Muscle layer of colon (tissue), 2 donors: ENCODE measurements around the gene RHOV.

Experiments
- H3K27ac ChIP-seq: one replicate; pipeline ENCODE4 v1.7.0; 2013; ENCODE audit warnings: low read depth, mild to moderate bottlenecking, low read length, moderate library complexity
- H3K27me3 ChIP-seq, 2 donors: one replicate each; pipeline ENCODE4 v1.7.0; 2013; ENCODE audit warnings: low read length in 2 of 2, mild to moderate bottlenecking in 2 of 2; ENCODE audit not compliant: insufficient read depth in 2 of 2, control insufficient read depth in 1 of 2
- H3K36me3 ChIP-seq: one replicate; pipeline ENCODE4 v1.7.0; 2013; ENCODE audit warnings: mild to moderate bottlenecking, low read length; ENCODE audit not compliant: insufficient read depth
- H3K4me1 ChIP-seq: one replicate; pipeline ENCODE4 v1.7.0; 2013; ENCODE audit warnings: mild to moderate bottlenecking, low read length; ENCODE audit not compliant: insufficient read depth
- H3K4me3 ChIP-seq, 2 donors: one replicate each; pipeline ENCODE4 v1.7.0; 2013; ENCODE audit warnings: low read length in 2 of 2, low read depth in 1 of 2, mild to moderate bottlenecking in 1 of 2, moderate library complexity in 1 of 2
- H3K9ac ChIP-seq: one replicate; pipeline ENCODE4 v1.7.0; 2013; ENCODE audit warnings: low read length
- H3K9me3 ChIP-seq: one replicate; pipeline ENCODE4 v1.7.0; 2013; ENCODE audit warnings: mild to moderate bottlenecking, low read length
- donor health status: abdominal sarcoma.
- donor health status: Adenocarcinoma of cecum.

RHOV gene

DNA sequence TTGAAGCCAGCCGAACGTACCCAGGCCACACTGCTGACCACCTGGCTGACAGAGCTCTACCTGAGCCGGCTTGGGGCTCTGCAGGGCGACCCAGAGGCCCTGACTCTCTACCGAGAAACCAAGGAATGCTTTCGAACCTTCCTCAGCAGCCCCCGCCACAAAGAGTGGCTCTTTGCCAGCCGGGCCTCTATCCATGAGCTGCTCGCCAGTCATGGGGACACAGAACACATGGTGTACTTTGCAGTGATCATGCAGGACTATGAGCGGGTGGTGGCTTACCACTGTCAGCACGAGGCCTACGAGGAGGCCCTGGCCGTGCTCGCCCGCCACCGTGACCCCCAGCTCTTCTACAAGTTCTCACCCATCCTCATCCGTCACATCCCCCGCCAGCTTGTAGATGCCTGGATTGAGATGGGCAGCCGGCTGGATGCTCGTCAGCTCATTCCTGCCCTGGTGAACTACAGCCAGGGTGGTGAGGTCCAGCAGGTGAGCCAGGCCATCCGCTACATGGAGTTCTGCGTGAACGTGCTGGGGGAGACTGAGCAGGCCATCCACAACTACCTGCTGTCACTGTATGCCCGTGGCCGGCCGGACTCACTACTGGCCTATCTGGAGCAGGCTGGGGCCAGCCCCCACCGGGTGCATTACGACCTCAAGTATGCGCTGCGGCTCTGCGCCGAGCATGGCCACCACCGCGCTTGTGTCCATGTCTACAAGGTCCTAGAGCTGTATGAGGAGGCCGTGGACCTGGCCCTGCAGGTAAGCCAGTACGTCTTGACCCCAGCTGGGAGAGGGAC is 26.4 kb upstream of the RHOV start:
- Histone ChIP-seq H3K9me3 (no peaks in the 10 kb centered on the region), H3K4me3 (no peak overlapping the region), H3K36me3 (peaks cover 44% of the 10 kb centered on the region), H3K9ac (no peak overlapping the region), H3K27ac (no peak overlapping the region), H3K27me3 (no peaks in the 10 kb centered on the region), H3K4me1 (peaks cover 13% of the 10 kb centered on the region)

GRCh38 chr15:40899536-40900207 is 25.6 kb upstream of the RHOV start:
- Histone ChIP-seq H3K4me3 (no peak overlapping the region), H3K27ac (no peak overlapping the region), H3K27me3 (no peaks in the 10 kb centered on the region), H3K36me3 (peaks cover 44% of the 10 kb centered on the region), H3K9ac (no peak overlapping the region), H3K4me1 (peaks cover 14% of the 10 kb centered on the region), H3K9me3 (no peaks in the 10 kb centered on the region)

DNA sequence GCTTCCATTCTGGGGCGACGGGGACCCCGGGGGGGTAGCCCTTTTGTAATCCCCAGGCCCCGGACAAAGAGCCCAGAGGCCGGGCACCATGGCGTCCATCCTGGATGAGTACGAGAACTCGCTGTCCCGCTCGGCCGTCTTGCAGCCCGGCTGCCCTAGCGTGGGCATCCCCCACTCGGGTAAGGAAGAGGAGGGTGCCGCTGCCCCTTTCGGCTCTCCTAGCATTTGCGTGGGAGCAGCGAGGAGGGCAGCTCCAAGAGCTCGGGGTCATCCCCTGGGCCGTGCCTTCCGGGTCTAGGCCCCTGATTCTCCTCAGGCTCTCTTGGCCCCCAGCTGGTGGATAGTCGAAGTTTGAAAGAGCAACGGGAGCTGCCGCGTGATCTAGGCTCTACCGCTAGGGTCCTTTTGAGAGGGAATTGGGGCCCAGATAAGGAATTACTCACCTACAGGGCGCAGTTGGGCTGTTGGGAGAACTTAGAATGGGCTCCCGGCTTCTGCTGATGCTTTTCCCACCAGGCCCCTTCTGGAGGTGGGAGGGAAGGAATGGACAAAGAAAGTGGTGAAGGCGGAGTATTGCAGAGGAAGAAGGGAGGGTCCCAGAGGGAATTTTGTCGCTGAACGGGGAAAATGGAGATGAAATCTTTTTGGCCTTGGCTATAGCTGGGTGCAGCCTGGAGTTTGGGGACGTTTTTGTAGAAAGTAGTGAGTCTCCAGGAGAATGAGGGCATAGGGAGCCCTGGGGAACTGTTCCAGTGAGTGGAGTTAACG is 20.8 kb upstream of the RHOV start:
- Histone ChIP-seq H3K36me3 (peaks cover 16% of the 10 kb centered on the region), H3K27me3 (no peaks in the 10 kb centered on the region), H3K27ac (peak overlapping the region; percentile 91), H3K9ac (peak overlapping the region; percentile 55), H3K4me3 (peak overlapping the region; percentile 87 to 88), H3K4me1 (peaks cover 20% of the 10 kb centered on the region), H3K9me3 (no peaks in the 10 kb centered on the region)

DNA sequence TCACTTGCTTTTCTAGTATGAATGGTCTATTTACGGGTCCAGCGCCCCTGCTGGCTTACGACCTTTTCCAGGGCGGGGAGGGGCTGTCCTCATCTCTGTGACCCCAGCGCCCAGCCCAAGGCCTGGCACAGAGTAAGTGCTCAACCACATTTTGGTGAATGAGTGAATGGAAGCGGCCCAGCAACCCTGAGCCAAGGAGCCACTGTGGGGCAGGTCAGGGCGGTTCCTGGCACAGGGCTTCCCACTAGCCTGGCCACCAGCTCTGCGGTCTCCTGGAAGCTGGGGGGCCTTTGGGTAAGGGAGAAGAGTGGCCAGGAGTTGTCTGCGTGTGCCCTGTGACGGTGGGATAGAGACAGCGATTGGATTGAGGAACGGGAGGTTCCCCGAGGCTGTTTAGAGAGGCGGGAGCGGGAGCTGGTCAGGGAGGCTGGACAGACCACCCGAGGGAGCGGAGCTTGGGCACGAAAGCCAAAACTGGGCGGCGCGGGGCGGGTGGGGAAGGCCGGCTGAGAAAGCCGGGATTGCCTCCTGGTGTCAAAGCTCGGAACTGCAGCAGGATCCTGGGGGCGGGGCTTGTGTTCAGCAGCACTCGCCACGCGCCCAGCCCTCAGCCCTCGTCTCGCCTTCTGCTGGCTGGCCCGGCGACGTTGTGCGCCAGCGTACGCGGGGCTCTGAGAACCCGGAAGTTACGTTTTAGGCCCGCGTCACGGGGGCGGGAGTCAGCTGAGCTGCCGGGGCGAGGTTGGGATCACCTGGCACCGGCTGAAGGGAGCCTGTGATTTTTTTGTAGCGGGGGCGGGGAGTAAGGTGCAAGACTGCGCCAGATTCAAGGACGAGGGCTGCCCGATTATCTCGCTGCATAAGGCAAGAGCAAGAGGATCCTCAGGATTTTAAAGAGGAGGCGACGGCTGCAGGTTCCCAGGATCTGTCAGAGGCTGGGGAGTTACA is 20.0 kb upstream of the RHOV start, which contains the start of gene VPS18:
Gene VPS18 (plus strand): TSS at position 718 of the 948 bp plus-strand sequence. CDS start 319 bp downstream, outside the sequence.
- Histone ChIP-seq H3K4me3 (peak within 1 kb of the TSS; percentile 87 to 88), H3K36me3 (peaks cover 7% of the 10 kb centered on the region), H3K4me1 (peaks cover 20% of the 10 kb centered on the region)

DNA sequence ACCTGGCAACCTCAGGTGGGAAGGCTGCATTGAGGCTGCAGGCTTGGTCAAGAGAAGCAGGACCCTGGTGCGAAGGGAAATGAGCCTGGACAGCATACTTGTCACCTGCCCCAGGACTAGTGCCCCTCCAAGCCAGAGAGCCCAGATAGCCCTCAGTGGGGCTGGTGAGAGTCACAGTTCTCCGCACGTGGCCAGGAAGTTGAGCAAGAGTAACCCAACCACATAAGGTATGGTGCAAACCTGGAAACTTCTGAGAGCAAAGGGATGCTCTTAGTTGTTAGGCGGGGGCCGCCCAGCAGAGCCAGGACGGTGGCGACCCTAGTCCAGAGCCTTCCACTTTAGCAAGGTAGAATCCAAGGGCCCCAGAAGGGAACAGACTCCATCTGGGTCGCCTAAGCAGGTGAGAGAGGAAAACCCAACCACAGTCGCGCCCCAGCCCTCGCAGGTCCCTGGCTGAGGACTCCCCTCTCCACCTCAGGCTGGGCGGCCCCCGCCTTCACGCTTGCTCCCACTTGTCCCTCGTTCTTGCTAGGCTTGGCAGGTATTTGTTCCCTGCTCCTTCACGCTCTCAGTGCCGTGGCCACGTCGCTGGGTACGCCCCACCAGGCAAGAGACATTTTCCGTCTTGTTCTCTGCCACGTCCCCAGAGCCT is 19.1 kb upstream of the RHOV start:
- Histone ChIP-seq H3K9ac (peak overlapping the region; percentile 83), H3K4me3 (peak overlapping the region in 1 of 2 donors; percentile 88), H3K4me1 (peaks cover 20% of the 10 kb centered on the region), H3K36me3 (no peaks in the 10 kb centered on the region), H3K27me3 (no peaks in the 10 kb centered on the region), H3K9me3 (no peaks in the 10 kb centered on the region), H3K27ac (no peak overlapping the region)

More for the DNA sequence above, 20.0 kb upstream of the RHOV start, which contains the start of gene VPS18:
- Histone ChIP-seq H3K27ac (peak within 1 kb of the TSS; percentile 91), H3K9me3 (no peaks in the 10 kb centered on the region), H3K27me3 (no peaks in the 10 kb centered on the region), H3K9ac (peak within 1 kb of the TSS; percentile 83)

- Histone ChIP-seq H3K9me3 (no peaks in the 10 kb centered on the region), H3K4me1 (peaks cover 20% of the 10 kb centered on the region), H3K27me3 (no peaks in the 10 kb centered on the region), H3K4me3 (no peak overlapping the region), H3K27ac (no peak overlapping the region), H3K36me3 (no peaks in the 10 kb centered on the region), H3K9ac (no peak overlapping the region)
Observed at GRCh38 chr15:40892447-40893012, 18.5 kb upstream of the RHOV start.

- Histone ChIP-seq H3K4me3 (no peak overlapping the region), H3K27ac (no peak overlapping the region), H3K27me3 (no peaks in the 10 kb centered on the region), H3K36me3 (no peaks in the 10 kb centered on the region), H3K4me1 (peaks cover 20% of the 10 kb centered on the region), H3K9me3 (no peaks in the 10 kb centered on the region), H3K9ac (no peak overlapping the region)
Observed at GRCh38 chr15:40891810-40892446, 17.9 kb upstream of the RHOV start.

GRCh38 chr15:40891138-40891537 is 17.1 kb upstream of the RHOV start:
- H3K4me3 ChIP-seq = no peak overlapping the region
- no peaks in the 10 kb centered on the region for H3K9me3 ChIP-seq
- no peaks in the 10 kb centered on the region for H3K27me3 ChIP-seq
- H3K36me3 ChIP-seq = no peaks in the 10 kb centered on the region
- H3K27ac ChIP-seq = no peak overlapping the region
- H3K4me1 ChIP-seq = peaks cover 20% of the 10 kb centered on the region
- no peak overlapping the region for H3K9ac ChIP-seq

DNA sequence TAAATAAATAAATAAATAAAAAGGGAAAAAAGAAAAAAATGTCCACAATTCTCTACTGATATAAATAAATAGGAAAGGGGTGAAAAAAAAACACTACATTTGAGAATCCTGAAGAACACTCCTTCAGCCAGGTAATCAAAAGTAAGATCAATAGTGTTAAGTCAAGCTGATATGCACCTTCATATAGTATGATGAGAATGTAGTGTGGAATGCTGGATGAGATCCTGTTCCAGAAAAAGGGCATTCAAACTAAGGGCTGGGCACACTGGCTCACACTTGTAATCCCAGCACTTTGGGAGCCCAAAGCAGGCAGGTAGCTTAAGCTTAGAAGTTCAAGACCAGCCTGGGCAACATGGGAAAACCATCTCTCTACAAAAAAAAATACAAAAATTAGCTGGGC is 15.1 kb upstream of the RHOV start:
- no peak overlapping the region for H3K9ac ChIP-seq
- no peaks in the 10 kb centered on the region for H3K36me3 ChIP-seq
- no peak overlapping the region for H3K27ac ChIP-seq
- H3K27me3 ChIP-seq = no peaks in the 10 kb centered on the region
- no peak overlapping the region for H3K4me3 ChIP-seq
- H3K9me3 ChIP-seq = no peaks in the 10 kb centered on the region
- H3K4me1 ChIP-seq = peaks cover 8% of the 10 kb centered on the region

- Histone ChIP-seq H3K27me3 (no peaks in the 10 kb centered on the region), H3K4me1 (no peaks in the 10 kb centered on the region), H3K9ac (no peak overlapping the region), H3K4me3 (no peak overlapping the region), H3K9me3 (no peaks in the 10 kb centered on the region), H3K27ac (no peak overlapping the region), H3K36me3 (no peaks in the 10 kb centered on the region)
Observed at GRCh38 chr15:40886586-40886985, 12.6 kb upstream of the RHOV start.
